GM12865 (cell line): ENCODE data around the gene SELP.

Source experiments
- DNase-seq: peaks from one replicate; pipeline ENCODE4 v3.0.0; 2010; ENCODE audit warnings: low read depth
- H3K4me3 ChIP-seq: 2 replicates; pipeline ENCODE4 v1.5.1; 2011; ENCODE audit warnings: mild to moderate bottlenecking, low read depth, low read length, control low read depth
- CTCF ChIP-seq: IDR thresholded peaks from 2 replicates; pipeline ENCODE4 v1.5.1; 2011; ENCODE audit warnings: low read length, control low read depth, low read depth, inconsistent platforms; ENCODE audit not compliant: insufficient read depth; ENCODE audit errors: missing control alignments

SELP gene

DNA sequence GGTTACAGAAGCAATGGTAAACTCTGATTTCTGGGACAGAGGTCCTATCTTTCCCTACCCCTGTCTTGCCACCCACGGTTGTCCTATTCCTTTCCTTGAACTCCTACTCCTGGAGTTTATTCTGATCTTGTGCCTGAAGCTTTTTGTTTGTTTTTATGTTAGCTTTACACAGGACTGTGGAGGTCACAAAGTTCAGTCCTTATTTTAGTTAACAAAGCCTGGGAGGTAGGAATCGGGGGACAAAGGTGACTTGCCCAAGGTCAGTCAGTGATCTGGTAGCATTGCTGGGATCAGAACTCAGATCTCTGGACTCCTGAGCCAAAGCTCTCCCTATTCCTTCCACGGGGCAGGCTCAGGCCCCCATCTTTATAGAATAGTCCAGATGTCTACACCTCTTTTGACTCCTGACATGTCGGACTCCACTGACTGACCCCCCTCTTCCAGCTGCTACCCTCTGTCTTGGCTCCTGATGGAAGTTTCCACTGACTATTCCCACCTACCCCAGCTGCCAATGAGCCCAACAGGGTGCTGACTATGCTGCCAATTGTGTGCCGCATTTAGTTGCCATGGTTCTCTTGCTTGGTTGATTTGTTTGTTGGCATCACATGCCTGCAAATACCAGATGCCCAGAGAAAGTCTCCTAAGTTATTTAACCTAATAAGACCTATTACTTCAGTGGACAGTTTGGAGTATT lies 53.5 kb downstream of the SELP start:
- no peak for DNase-seq
- no peak for TF ChIP-seq CTCF
- no peak overlapping the region for H3K4me3 ChIP-seq

DNA sequence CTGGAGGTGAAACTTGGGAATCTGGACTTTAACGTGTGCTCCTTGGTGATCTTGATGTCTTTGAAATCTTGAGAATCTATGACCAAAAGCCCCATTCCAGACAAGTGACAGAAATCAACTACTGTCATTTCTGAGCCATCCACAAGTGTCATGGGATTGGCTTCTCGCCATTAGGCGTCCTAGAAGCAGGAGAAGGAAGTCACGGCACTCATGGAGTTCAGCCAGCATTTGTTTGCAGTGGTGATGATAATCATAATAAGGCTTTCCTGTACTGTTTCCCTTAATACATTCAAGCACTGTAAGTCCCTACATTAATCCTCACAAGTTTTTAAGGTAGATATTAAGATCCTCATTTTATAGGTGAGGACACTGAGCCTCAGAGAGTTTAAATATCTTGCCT lies 55.6 kb downstream of the SELP start:
- TF ChIP-seq CTCF = no peak
- DNase-seq = no peak
- no peak overlapping the region for H3K4me3 ChIP-seq

- no peak for DNase-seq
- no peak overlapping the region for H3K4me3 ChIP-seq
- TF ChIP-seq CTCF = no peak
These were observed 57.7 kb downstream of the SELP start for GRCh38 chr1:169572187-169572586.

GRCh38 chr1:169571450-169571849 lies 58.5 kb downstream of the SELP start:
- TF ChIP-seq CTCF = no peak
- DNase-seq = no peak
- H3K4me3 ChIP-seq = no peak overlapping the region

GRCh38 chr1:169570172-169570574 lies 59.8 kb downstream of the SELP start:
- no peak for DNase-seq
- no peak for TF ChIP-seq CTCF
- no peak overlapping the region for H3K4me3 ChIP-seq

DNA sequence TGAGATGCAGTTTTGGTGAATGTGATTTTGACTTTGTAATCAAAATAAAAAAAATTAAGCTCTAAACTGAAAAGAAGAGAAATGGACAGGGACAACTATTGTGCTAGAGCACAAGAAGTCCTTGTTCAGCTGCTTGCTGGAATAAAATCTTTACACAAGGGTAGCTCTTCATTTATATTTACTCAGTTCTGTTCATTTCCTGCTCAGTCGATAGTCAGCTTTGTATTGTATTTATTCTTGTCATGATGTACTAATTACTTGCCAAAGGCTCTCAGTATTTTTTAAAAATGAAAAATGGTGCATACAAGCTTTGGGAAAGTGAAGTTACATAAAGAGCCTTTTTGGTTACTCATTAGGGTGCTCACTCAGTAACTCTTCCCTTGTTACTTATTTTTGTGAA lies 61.4 kb downstream of the SELP start:
- no peak overlapping the region for H3K4me3 ChIP-seq
- DNase-seq = no peak
- no peak for TF ChIP-seq CTCF
